ENCODE measurements around the gene ARHGAP32.

The ARHGAP32 gene

GRCh38 chr11:128931668-128932067 is 260.5 kb downstream of the ARHGAP32 start:
- H3K27me3 ChIP-seq (ENCODE audit: control insufficient read depth in 5 of 5, insufficient read depth in 4 of 5, low read length in 5 of 5) = peaks cover 0 to 12% (median 4%) of the 10 kb centered on the region in 5 donors
- H3K9me3 ChIP-seq (ENCODE audit: control insufficient read depth in 5 of 5, low read length in 5 of 5) = no peaks in the 10 kb centered on the region
- H3K4me1 ChIP-seq (ENCODE audit: control insufficient read depth in 5 of 5, insufficient read depth in 5 of 5, low read length in 5 of 5) = peaks cover 0 to 1% (median 0%) of the 10 kb centered on the region in 5 donors
- H3K4me3 ChIP-seq (ENCODE audit: low read depth in 1 of 5, low read length in 5 of 5) = no peak overlapping the region
- H3K9ac ChIP-seq (ENCODE audit: low read length in 5 of 5) = no peak overlapping the region
- H3K27ac ChIP-seq (ENCODE audit: low read depth, low read length) = no peak overlapping the region
- H3K36me3 ChIP-seq (ENCODE audit: control insufficient read depth in 5 of 5, insufficient read depth in 5 of 5, low read length in 5 of 5) = no peaks in the 10 kb centered on the region

- Histone ChIP-seq H3K9me3 (ENCODE audit: control insufficient read depth in 5 of 5, low read length in 5 of 5) (no peaks in the 10 kb centered on the region), H3K4me3 (ENCODE audit: low read depth in 1 of 5, low read length in 5 of 5) (no peak overlapping the region), H3K27ac (ENCODE audit: low read depth, low read length) (no peak overlapping the region), H3K4me1 (ENCODE audit: control insufficient read depth in 5 of 5, insufficient read depth in 5 of 5, low read length in 5 of 5) (no peaks in the 10 kb centered on the region), H3K36me3 (ENCODE audit: control insufficient read depth in 5 of 5, insufficient read depth in 5 of 5, low read length in 5 of 5) (no peaks in the 10 kb centered on the region), H3K9ac (ENCODE audit: low read length in 5 of 5) (no peak overlapping the region), H3K27me3 (ENCODE audit: control insufficient read depth in 5 of 5, insufficient read depth in 4 of 5, low read length in 5 of 5) (peaks cover 0 to 14% (median 4%) of the 10 kb centered on the region in 5 donors)
These were observed 261.1 kb downstream of the ARHGAP32 start for GRCh38 chr11:128931066-128931465.

DNA sequence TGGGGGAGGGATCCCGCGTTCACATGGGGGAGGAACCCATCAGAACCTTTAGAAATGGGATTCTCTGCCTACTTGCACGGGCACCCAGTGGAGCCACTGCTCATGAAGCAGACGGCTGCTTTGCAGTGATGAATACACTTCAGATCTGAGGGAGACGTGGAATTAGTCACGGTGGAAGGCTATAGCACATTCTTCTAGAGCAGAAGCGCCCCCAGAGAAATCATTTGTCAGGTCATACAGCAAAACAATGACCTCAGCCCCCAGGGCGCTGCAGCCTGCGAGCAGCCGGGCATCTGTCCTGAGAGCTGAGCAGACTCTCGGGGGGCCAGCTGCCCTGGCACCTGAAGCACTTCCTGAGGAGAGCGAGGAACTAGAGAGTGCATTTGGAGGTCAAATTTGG is 262.1 kb downstream of the ARHGAP32 start:
- H3K27ac ChIP-seq (ENCODE audit: low read depth, low read length) = no peak overlapping the region
- peaks cover 0 to 14% (median 4%) of the 10 kb centered on the region in 5 donors for H3K27me3 ChIP-seq (ENCODE audit: control insufficient read depth in 5 of 5, insufficient read depth in 4 of 5, low read length in 5 of 5)
- no peak overlapping the region for H3K4me3 ChIP-seq (ENCODE audit: low read depth in 1 of 5, low read length in 5 of 5)
- no peak overlapping the region for H3K9ac ChIP-seq (ENCODE audit: low read length in 5 of 5)
- H3K4me1 ChIP-seq (ENCODE audit: control insufficient read depth in 5 of 5, insufficient read depth in 5 of 5, low read length in 5 of 5) = no peaks in the 10 kb centered on the region
- no peaks in the 10 kb centered on the region for H3K36me3 ChIP-seq (ENCODE audit: control insufficient read depth in 5 of 5, insufficient read depth in 5 of 5, low read length in 5 of 5)
- H3K9me3 ChIP-seq (ENCODE audit: control insufficient read depth in 5 of 5, low read length in 5 of 5) = no peaks in the 10 kb centered on the region

DNA sequence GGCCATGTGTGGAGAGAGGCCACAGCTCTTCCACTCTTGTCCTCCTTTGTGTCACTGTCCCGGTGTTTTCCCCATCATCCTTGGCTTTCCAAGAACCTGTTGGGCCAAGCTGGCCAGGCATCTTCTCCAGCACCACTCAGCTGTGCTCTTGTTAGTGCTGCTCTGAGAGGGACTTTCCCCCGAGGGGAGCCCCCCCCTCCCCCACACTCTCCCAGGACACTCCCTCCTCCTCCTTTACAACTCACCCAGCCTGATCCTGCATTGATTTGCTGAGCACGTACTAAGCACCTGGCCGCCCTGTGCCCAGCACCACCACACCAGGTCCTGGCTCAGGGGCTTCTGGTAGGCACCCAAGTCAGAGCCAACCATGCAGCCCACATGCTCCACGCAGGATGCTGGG is 262.7 kb downstream of the ARHGAP32 start:
- H3K4me3 ChIP-seq (ENCODE audit: low read depth in 1 of 5, low read length in 5 of 5) = no peak overlapping the region
- H3K36me3 ChIP-seq (ENCODE audit: control insufficient read depth in 5 of 5, insufficient read depth in 5 of 5, low read length in 5 of 5) = no peaks in the 10 kb centered on the region
- no peaks in the 10 kb centered on the region for H3K4me1 ChIP-seq (ENCODE audit: control insufficient read depth in 5 of 5, insufficient read depth in 5 of 5, low read length in 5 of 5)
- H3K9me3 ChIP-seq (ENCODE audit: control insufficient read depth in 5 of 5, low read length in 5 of 5) = no peaks in the 10 kb centered on the region
- H3K27me3 ChIP-seq (ENCODE audit: control insufficient read depth in 5 of 5, insufficient read depth in 4 of 5, low read length in 5 of 5) = peaks cover 0 to 14% (median 4%) of the 10 kb centered on the region in 5 donors
- H3K27ac ChIP-seq (ENCODE audit: low read depth, low read length) = no peak overlapping the region
- no peak overlapping the region for H3K9ac ChIP-seq (ENCODE audit: low read length in 5 of 5)

- H3K9me3 ChIP-seq (ENCODE audit: control insufficient read depth in 5 of 5, low read length in 5 of 5) = no peaks in the 10 kb centered on the region
- H3K4me1 ChIP-seq (ENCODE audit: control insufficient read depth in 5 of 5, insufficient read depth in 5 of 5, low read length in 5 of 5) = no peaks in the 10 kb centered on the region
- no peak overlapping the region for H3K4me3 ChIP-seq (ENCODE audit: low read depth in 1 of 5, low read length in 5 of 5)
- H3K27ac ChIP-seq (ENCODE audit: low read depth, low read length) = no peak overlapping the region
- peaks cover 0 to 14% (median 4%) of the 10 kb centered on the region in 5 donors for H3K27me3 ChIP-seq (ENCODE audit: control insufficient read depth in 5 of 5, insufficient read depth in 4 of 5, low read length in 5 of 5)
- no peaks in the 10 kb centered on the region for H3K36me3 ChIP-seq (ENCODE audit: control insufficient read depth in 5 of 5, insufficient read depth in 5 of 5, low read length in 5 of 5)
- H3K9ac ChIP-seq (ENCODE audit: low read length in 5 of 5) = no peak overlapping the region
These were observed 263.7 kb downstream of the ARHGAP32 start for GRCh38 chr11:128928400-128928799.

GRCh38 chr11:128927683-128928336 is 264.3 kb downstream of the ARHGAP32 start:
- Histone ChIP-seq H3K27me3 (ENCODE audit: control insufficient read depth in 5 of 5, insufficient read depth in 4 of 5, low read length in 5 of 5) (peaks cover 0 to 14% (median 4%) of the 10 kb centered on the region in 5 donors), H3K9ac (ENCODE audit: low read length in 5 of 5) (no peak overlapping the region), H3K27ac (ENCODE audit: low read depth, low read length) (no peak overlapping the region), H3K9me3 (ENCODE audit: control insufficient read depth in 5 of 5, low read length in 5 of 5) (no peaks in the 10 kb centered on the region), H3K4me3 (ENCODE audit: low read depth in 1 of 5, low read length in 5 of 5) (no peak overlapping the region), H3K36me3 (ENCODE audit: control insufficient read depth in 5 of 5, insufficient read depth in 5 of 5, low read length in 5 of 5) (no peaks in the 10 kb centered on the region), H3K4me1 (ENCODE audit: control insufficient read depth in 5 of 5, insufficient read depth in 5 of 5, low read length in 5 of 5) (no peaks in the 10 kb centered on the region)

- no peaks in the 10 kb centered on the region for H3K4me1 ChIP-seq (ENCODE audit: control insufficient read depth in 5 of 5, insufficient read depth in 5 of 5, low read length in 5 of 5)
- no peaks in the 10 kb centered on the region for H3K36me3 ChIP-seq (ENCODE audit: control insufficient read depth in 5 of 5, insufficient read depth in 5 of 5, low read length in 5 of 5)
- no peaks in the 10 kb centered on the region for H3K9me3 ChIP-seq (ENCODE audit: control insufficient read depth in 5 of 5, low read length in 5 of 5)
- H3K27ac ChIP-seq (ENCODE audit: low read depth, low read length) = no peak overlapping the region
- H3K4me3 ChIP-seq (ENCODE audit: low read depth in 1 of 5, low read length in 5 of 5) = no peak overlapping the region
- peaks cover 0 to 12% (median 3%) of the 10 kb centered on the region in 5 donors for H3K27me3 ChIP-seq (ENCODE audit: control insufficient read depth in 5 of 5, insufficient read depth in 4 of 5, low read length in 5 of 5)
- no peak overlapping the region for H3K9ac ChIP-seq (ENCODE audit: low read length in 5 of 5)
These were observed 265.0 kb downstream of the ARHGAP32 start for GRCh38 chr11:128927108-128927461.

GRCh38 chr11:128926437-128927107 is 265.6 kb downstream of the ARHGAP32 start:
- Histone ChIP-seq H3K4me3 (ENCODE audit: low read depth in 1 of 5, low read length in 5 of 5) (no peak overlapping the region), H3K9me3 (ENCODE audit: control insufficient read depth in 5 of 5, low read length in 5 of 5) (no peaks in the 10 kb centered on the region), H3K27ac (ENCODE audit: low read depth, low read length) (no peak overlapping the region), H3K9ac (ENCODE audit: low read length in 5 of 5) (no peak overlapping the region), H3K36me3 (ENCODE audit: control insufficient read depth in 5 of 5, insufficient read depth in 5 of 5, low read length in 5 of 5) (no peaks in the 10 kb centered on the region), H3K27me3 (ENCODE audit: control insufficient read depth in 5 of 5, insufficient read depth in 4 of 5, low read length in 5 of 5) (peaks cover 0 to 10% (median 3%) of the 10 kb centered on the region in 5 donors), H3K4me1 (ENCODE audit: control insufficient read depth in 5 of 5, insufficient read depth in 5 of 5, low read length in 5 of 5) (no peaks in the 10 kb centered on the region)

DNA sequence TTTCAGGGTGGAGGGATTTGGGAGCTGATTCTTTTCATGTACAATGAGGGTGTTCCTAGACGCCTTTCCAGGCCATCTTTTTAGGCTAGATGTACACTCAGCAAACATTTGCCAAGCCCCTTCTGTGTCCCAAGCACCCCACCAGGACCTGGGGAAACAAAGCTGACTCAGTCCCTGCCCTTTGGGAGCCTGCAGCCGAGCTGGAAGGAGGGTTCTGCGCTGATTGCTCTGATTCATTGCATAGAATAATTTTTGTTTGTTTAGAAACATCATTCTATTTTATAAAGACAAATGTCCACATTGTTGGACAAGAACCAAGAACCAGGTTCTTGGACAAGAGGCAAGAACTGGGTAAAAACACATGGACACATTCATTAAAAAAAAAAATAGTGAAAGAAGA is 266.1 kb downstream of the ARHGAP32 start:
- H3K9me3 ChIP-seq (ENCODE audit: control insufficient read depth in 5 of 5, low read length in 5 of 5) = no peaks in the 10 kb centered on the region
- no peak overlapping the region for H3K4me3 ChIP-seq (ENCODE audit: low read depth in 1 of 5, low read length in 5 of 5)
- no peak overlapping the region for H3K9ac ChIP-seq (ENCODE audit: low read length in 5 of 5)
- no peaks in the 10 kb centered on the region for H3K4me1 ChIP-seq (ENCODE audit: control insufficient read depth in 5 of 5, insufficient read depth in 5 of 5, low read length in 5 of 5)
- peaks cover 0 to 10% (median 3%) of the 10 kb centered on the region in 5 donors for H3K27me3 ChIP-seq (ENCODE audit: control insufficient read depth in 5 of 5, insufficient read depth in 4 of 5, low read length in 5 of 5)
- no peaks in the 10 kb centered on the region for H3K36me3 ChIP-seq (ENCODE audit: control insufficient read depth in 5 of 5, insufficient read depth in 5 of 5, low read length in 5 of 5)
- H3K27ac ChIP-seq (ENCODE audit: low read depth, low read length) = no peak overlapping the region

DNA sequence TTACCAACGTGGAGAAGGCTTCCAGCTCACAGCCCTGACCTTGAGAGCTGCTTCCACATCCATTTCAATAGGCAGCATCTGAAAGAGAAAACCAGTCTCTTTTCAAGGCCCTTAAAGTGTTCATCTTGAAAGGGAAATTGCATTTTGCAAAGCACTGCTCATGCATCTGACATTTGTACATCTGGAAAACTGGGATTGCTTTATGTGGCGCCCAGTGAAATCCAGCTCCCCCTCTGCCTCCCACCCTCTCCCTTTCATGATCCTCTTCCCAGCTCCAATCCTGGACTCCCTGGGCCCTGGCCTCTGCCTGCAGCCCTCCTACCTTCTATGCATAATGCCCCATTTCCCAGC is 266.9 kb downstream of the ARHGAP32 start:
- Histone ChIP-seq H3K27ac (ENCODE audit: low read depth, low read length) (no peak overlapping the region), H3K36me3 (ENCODE audit: control insufficient read depth in 5 of 5, insufficient read depth in 5 of 5, low read length in 5 of 5) (no peaks in the 10 kb centered on the region), H3K27me3 (ENCODE audit: control insufficient read depth in 5 of 5, insufficient read depth in 4 of 5, low read length in 5 of 5) (peaks cover 0 to 13% (median 3%) of the 10 kb centered on the region in 5 donors), H3K9me3 (ENCODE audit: control insufficient read depth in 5 of 5, low read length in 5 of 5) (no peaks in the 10 kb centered on the region), H3K9ac (ENCODE audit: low read length in 5 of 5) (no peak overlapping the region), H3K4me1 (ENCODE audit: control insufficient read depth in 5 of 5, insufficient read depth in 5 of 5, low read length in 5 of 5) (no peaks in the 10 kb centered on the region), H3K4me3 (ENCODE audit: low read depth in 1 of 5, low read length in 5 of 5) (no peak overlapping the region)
